Right renal pelvis (tissue), 4 donors: ENCODE results near the gene SHKBP1. TPM values are rescaled to one million over a fixed set of nuclear protein-coding genes. Genes with fewer than 3 reads are reported as not detected.

Source experiments
- DNase-seq, 4 donors: peaks; one replicate each; pipeline ENCODE4 v3.0.0-alpha.2; 2013; ENCODE audit warnings: low read depth in 4 of 4, low spot score in 3 of 4, missing footprints in 1 of 4
- polyA plus RNA-seq, 4 donors: library from polyadenylated mRNA; unstranded; fragments of 120-200 nt; gene quantifications; one replicate each; pipeline ENCODE4 v1.2.1, GENCODE V29; 2013; ENCODE audit not compliant: insufficient read length in 4 of 4

The SHKBP1 gene
- polyA plus RNA-seq, 4 donors, result 43.2 to 52.3 (median 47.2) TPM

DNA sequence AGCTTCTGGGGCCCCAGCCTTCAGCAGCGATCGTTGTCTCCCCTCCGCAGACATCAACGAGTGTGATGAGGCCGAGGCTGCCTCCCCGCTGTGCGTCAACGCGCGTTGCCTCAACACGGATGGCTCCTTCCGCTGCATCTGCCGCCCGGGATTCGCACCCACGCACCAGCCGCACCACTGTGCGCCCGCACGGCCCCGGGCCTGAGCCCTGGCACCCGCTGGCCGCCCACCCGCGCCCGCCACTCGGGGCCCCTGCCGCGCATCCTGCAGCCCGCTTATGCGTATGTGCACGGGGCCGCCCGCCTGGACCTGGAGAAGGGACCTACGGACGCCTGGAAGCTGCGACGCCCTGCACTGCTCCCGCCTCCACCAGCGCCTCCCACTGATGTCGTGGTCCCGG is 52.7 kb downstream of the SHKBP1 start:
- no peak for DNase-seq

- DNase-seq, result no peak
Measured at GRCh38 chr19:40630571-40631160, 54.0 kb downstream of the SHKBP1 start.

DNA sequence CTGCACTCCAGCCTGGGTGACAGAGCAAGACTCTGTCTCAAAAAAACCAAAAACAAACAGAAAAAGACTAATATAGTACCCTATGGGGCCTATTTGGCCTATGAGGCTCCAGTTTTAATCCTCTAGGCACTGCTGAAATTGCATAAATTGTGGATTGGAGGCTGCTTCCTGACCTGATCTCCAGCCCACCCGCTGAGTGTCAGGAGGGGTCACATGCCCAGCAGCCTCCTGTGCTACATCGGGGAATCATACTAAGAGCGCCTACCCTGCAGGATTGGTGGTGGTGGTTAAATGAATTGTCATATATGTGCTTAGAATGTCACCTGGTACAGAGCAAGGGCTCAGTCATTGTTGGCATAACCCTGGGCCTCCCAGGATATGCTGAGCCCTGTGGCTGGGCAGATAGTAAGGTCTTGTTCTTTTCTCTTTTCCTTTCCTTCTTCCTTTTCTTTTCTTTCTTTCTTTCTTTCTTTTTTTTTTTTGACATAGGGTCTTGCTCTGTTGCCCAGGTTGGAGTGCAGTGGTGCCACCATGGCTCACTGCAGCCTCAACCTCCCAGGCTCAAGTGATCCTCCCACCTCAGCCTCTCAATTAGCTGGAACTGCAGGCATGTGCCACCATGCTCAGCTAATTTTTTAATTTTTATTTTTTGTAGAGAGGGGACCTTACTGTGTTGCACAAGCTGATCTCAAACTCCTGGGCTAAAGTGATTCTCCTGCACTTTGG is 55.8 kb downstream of the SHKBP1 start:
- DNase-seq, result no peak

DNA sequence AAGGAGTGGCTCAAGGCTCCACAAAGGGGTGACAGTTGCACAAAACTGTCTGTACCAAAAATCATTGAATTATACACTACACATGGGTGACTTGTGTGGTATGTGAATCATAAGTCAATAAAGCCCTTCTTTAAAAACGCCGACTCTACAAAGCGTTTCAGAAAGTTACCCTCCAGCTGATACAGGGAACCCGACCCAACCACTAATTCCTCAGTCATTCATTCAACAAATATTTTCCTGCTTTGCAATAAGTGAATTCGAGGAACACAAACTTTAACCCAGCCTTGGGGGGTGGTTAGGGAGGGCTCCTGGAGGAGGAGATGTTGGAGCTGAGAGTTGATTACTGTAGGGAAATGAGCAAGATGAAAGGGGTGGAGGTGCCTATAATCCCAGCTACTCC is 56.5 kb downstream of the SHKBP1 start:
- no peak for DNase-seq

- no peak for DNase-seq
Measured at GRCh38 chr19:40638327-40638726, 61.7 kb downstream of the SHKBP1 start.

DNA sequence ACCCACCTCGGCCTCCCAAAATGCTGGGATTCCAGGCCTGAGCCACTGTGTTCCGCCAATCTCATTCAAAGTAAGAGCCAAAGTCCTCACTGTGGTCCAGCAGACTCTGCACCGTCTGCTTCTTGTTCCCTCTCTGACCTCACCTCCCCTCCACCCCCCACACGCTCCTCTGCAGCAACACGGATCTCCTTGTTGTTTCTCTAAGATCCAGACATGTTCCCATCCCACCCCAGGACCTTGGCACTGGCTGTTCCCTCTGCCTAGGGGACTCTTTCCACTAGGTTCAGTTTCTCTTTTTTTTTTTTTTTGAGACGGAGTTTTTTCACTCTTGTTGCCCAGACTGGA is 62.9 kb downstream of the SHKBP1 start:
- DNase-seq, result no peak

- DNase-seq, result no peak
Measured at GRCh38 chr19:40640744-40641143, 64.1 kb downstream of the SHKBP1 start.

Other genes starting within 250 kb of the SHKBP1 start
- 10 to 100 TPM; 10.2 to 14.0 (median 12.3) TPM for gene C19orf47, start 228.5 kb upstream of the SHKBP1 start, polyA plus RNA-seq
- gene PLD3, start 228.2 kb upstream of the SHKBP1 start, polyA plus RNA-seq, result 100 to 1,000 TPM; 229 to 330 (median 257) TPM
- under 1 TPM; 0.10 to 0.19 (median 0.15) TPM for gene HIPK4, start 186.7 kb upstream of the SHKBP1 start, polyA plus RNA-seq
- gene PRX, start 163.5 kb upstream of the SHKBP1 start, polyA plus RNA-seq, result 10 to 100 TPM; 10.3 to 16.6 (median 11.7) TPM
- gene SERTAD1, start 150.9 kb upstream of the SHKBP1 start, polyA plus RNA-seq, result 10 to 100 TPM in 1 of 4 donors, 1 to 10 TPM in 3; 7.8 to 10.3 (median 8.4) TPM
- gene SERTAD3, start 132.5 kb upstream of the SHKBP1 start, polyA plus RNA-seq, result 10 to 100 TPM; 35.5 to 41.4 (median 39.3) TPM
- 10 to 100 TPM; 41.4 to 61.2 (median 42.3) TPM for gene BLVRB, start 111.1 kb upstream of the SHKBP1 start, polyA plus RNA-seq
- gene SPTBN4, start 109.9 kb upstream of the SHKBP1 start, polyA plus RNA-seq, result 1 to 10 TPM; 1.0 to 2.0 (median 1.6) TPM
- 100 to 1,000 TPM; 186 to 366 (median 197) TPM for gene LTBP4, start 24.5 kb downstream of the SHKBP1 start, polyA plus RNA-seq
- gene NUMBL, start 113.8 kb downstream of the SHKBP1 start, polyA plus RNA-seq, result 10 to 100 TPM; 11.1 to 16.0 (median 12.6) TPM
- 10 to 100 TPM; 32.4 to 45.2 (median 35.7) TPM for gene COQ8B, start 140.0 kb downstream of the SHKBP1 start, polyA plus RNA-seq
- 10 to 100 TPM; 13.5 to 15.9 (median 13.7) TPM for gene ITPKC, start 140.2 kb downstream of the SHKBP1 start, polyA plus RNA-seq
- gene ACTMAP, start 173.6 kb downstream of the SHKBP1 start, polyA plus RNA-seq, result 10 to 100 TPM; 13.0 to 21.8 (median 15.4) TPM
- 100 to 1,000 TPM; 114 to 126 (median 122) TPM for gene SNRPA, start 174.3 kb downstream of the SHKBP1 start, polyA plus RNA-seq
- gene MIA, start 198.6 kb downstream of the SHKBP1 start, polyA plus RNA-seq, result 1 to 10 TPM in 1 of 4 donors, under 1 TPM in 3; 0.48 to 1.2 (median 0.90) TPM
- gene RAB4B, start 201.4 kb downstream of the SHKBP1 start, polyA plus RNA-seq, result 10 to 100 TPM in 2 of 4 donors, 1 to 10 TPM in 2; 7.6 to 11.7 (median 9.6) TPM
- gene EGLN2, start 222.3 kb downstream of the SHKBP1 start, polyA plus RNA-seq, result 10 to 100 TPM; 69.7 to 81.2 (median 73.7) TPM